GM19463 (cell line): ENCODE data around the gene POLG2.
"Not testable (repeated sequence)": the region's sequence is repeated elsewhere in the genome, so short reads cannot be mapped to it uniquely, and the experiment has no call there.

Experiments used
- ATAC-seq: cut with Tn5 transposase; IDR thresholded peaks from one replicate; pipeline ENCODE4 v1.9.1; 2021; ENCODE audit warnings: mild to moderate bottlenecking, moderate library complexity; ENCODE audit not compliant: unreplicated experiment

POLG2 gene

GRCh38 chr17:64443086-64443760, 53.6 kb downstream of the POLG2 start:
- ATAC-seq = no peak

GRCh38 chr17:64442541-64442971, 54.3 kb downstream of the POLG2 start:
- no peak for ATAC-seq

GRCh38 chr17:64441772-64442540, 54.9 kb downstream of the POLG2 start:
- ATAC-seq = no peak

GRCh38 chr17:64439956-64440355, 56.9 kb downstream of the POLG2 start:
- no peak for ATAC-seq

- ATAC-seq = not testable (repeated sequence)
Measured at GRCh38 chr17:64439521-64439920, 57.3 kb downstream of the POLG2 start.

GRCh38 chr17:64437944-64438525, 58.8 kb downstream of the POLG2 start:
- no peak for ATAC-seq

- no peak for ATAC-seq
Measured at GRCh38 chr17:64431534-64431933, 65.3 kb downstream of the POLG2 start.

- ATAC-seq = not testable (repeated sequence)
Measured at GRCh38 chr17:64430036-64430435, 66.8 kb downstream of the POLG2 start.

GRCh38 chr17:64428406-64428805, 68.4 kb downstream of the POLG2 start:
- no peak for ATAC-seq
